ENCODE data around the gene RAP2A. TPM values are rescaled to one million over a fixed set of nuclear protein-coding genes. Genes with fewer than 3 reads are reported as not detected.
A peak's percentile ranks its signal among the peaks of the same experiment; 100 is the strongest.

The RAP2A gene
- total and polyA plus RNA-seq, 4 donors: 7.5 to 46.0 (median 23.7) TPM

GRCh38 chr13:97495678-97496077 lies 61.7 kb downstream of the RAP2A start:
- WGBS, 2 donors: 83 to 88% methylated on average over 8 of the region's 8 CpGs
- no peaks in the 10 kb centered on the region for H3K36me3 ChIP-seq (ENCODE audit: control insufficient read depth in 4 of 4, insufficient read depth in 4 of 4, low read length in 4 of 4)
- no peaks in the 10 kb centered on the region for H3K27me3 ChIP-seq (ENCODE audit: control insufficient read depth in 3 of 3, insufficient read depth in 3 of 3, low read length in 2 of 3)
- H3K27ac ChIP-seq (ENCODE audit: low read depth in 1 of 2, low read length in 1 of 2): no peak overlapping the region
- peaks cover 0 to 5% (median 0%) of the 10 kb centered on the region in 5 donors for H3K4me1 ChIP-seq (ENCODE audit: control insufficient read depth in 5 of 5, insufficient read depth in 5 of 5, low read length in 5 of 5)
- no peak overlapping the region for H3K4me3 ChIP-seq
- peaks cover 0 to 4% (median under 1%) of the 10 kb centered on the region in 4 donors for H3K9me3 ChIP-seq (ENCODE audit: control insufficient read depth in 4 of 4, insufficient read depth in 3 of 4, low read length in 3 of 4)
- no peak for DNase-seq
- no peak for TF ChIP-seq CTCF (IDR thresholded peaks at IDR 0.05; ENCODE audit: control extremely low read depth, extremely low read depth)
- ATAC-seq (ENCODE audit: insufficient read depth, low FRiP score): no peak
- no peak overlapping the region for H3K9ac ChIP-seq (ENCODE audit: insufficient read depth in 1 of 2, low read length in 2 of 2)

- ATAC-seq (ENCODE audit: insufficient read depth, low FRiP score): no peak
- no peak overlapping the region for H3K27ac ChIP-seq (ENCODE audit: low read depth in 1 of 2, low read length in 1 of 2)
- H3K36me3 ChIP-seq (ENCODE audit: control insufficient read depth in 4 of 4, insufficient read depth in 4 of 4, low read length in 4 of 4): no peaks in the 10 kb centered on the region
- peaks cover 0 to 5% (median 0%) of the 10 kb centered on the region in 5 donors for H3K4me1 ChIP-seq (ENCODE audit: control insufficient read depth in 5 of 5, insufficient read depth in 5 of 5, low read length in 5 of 5)
- H3K9ac ChIP-seq (ENCODE audit: insufficient read depth in 1 of 2, low read length in 2 of 2): no peak overlapping the region
- 87 to 89% methylated on average over 2 of the region's 2 CpGs for WGBS, 2 donors
- H3K9me3 ChIP-seq (ENCODE audit: control insufficient read depth in 4 of 4, insufficient read depth in 3 of 4, low read length in 3 of 4): peaks cover 0 to 2% (median under 1%) of the 10 kb centered on the region in 4 donors
- H3K4me3 ChIP-seq: no peak overlapping the region
- H3K27me3 ChIP-seq (ENCODE audit: control insufficient read depth in 3 of 3, insufficient read depth in 3 of 3, low read length in 2 of 3): no peaks in the 10 kb centered on the region
- TF ChIP-seq CTCF (IDR thresholded peaks at IDR 0.05; ENCODE audit: control extremely low read depth, extremely low read depth): no peak
- peak in 1 of 3 donors; percentile 60 for DNase-seq
Measured at GRCh38 chr13:97496511-97496910, 62.5 kb downstream of the RAP2A start.

GRCh38 chr13:97497400-97497799 lies 63.4 kb downstream of the RAP2A start:
- DNase-seq (no peak), ATAC-seq (ENCODE audit: insufficient read depth, low FRiP score) (no peak)
- peaks cover 0 to 11% (median under 1%) of the 10 kb centered on the region in 5 donors for H3K4me1 ChIP-seq (ENCODE audit: control insufficient read depth in 5 of 5, insufficient read depth in 5 of 5, low read length in 5 of 5)
- 68 to 80% methylated on average over 3 of the region's 3 CpGs for WGBS, 2 donors
- no peak overlapping the region for H3K27ac ChIP-seq (ENCODE audit: low read depth in 1 of 2, low read length in 1 of 2)
- TF ChIP-seq CTCF (IDR thresholded peaks at IDR 0.05; ENCODE audit: control extremely low read depth, extremely low read depth): no peak
- H3K27me3 ChIP-seq (ENCODE audit: control insufficient read depth in 3 of 3, insufficient read depth in 3 of 3, low read length in 2 of 3): no peaks in the 10 kb centered on the region
- no peak overlapping the region for H3K9ac ChIP-seq (ENCODE audit: insufficient read depth in 1 of 2, low read length in 2 of 2)
- peaks cover 0 to 2% (median 0%) of the 10 kb centered on the region in 4 donors for H3K9me3 ChIP-seq (ENCODE audit: control insufficient read depth in 4 of 4, insufficient read depth in 3 of 4, low read length in 3 of 4)
- no peaks in the 10 kb centered on the region for H3K36me3 ChIP-seq (ENCODE audit: control insufficient read depth in 4 of 4, insufficient read depth in 4 of 4, low read length in 4 of 4)
- no peak overlapping the region for H3K4me3 ChIP-seq

- 67 to 81% methylated on average over 1 of the region's 1 CpG for WGBS, 2 donors
- TF ChIP-seq CTCF (IDR thresholded peaks at IDR 0.05; ENCODE audit: control extremely low read depth, extremely low read depth): no peak
- ATAC-seq (ENCODE audit: insufficient read depth, low FRiP score): no peak
- Histone ChIP-seq H3K4me3 (no peak overlapping the region), H3K4me1 (ENCODE audit: control insufficient read depth in 5 of 5, insufficient read depth in 5 of 5, low read length in 5 of 5) (peaks cover 0 to 21% (median 7%) of the 10 kb centered on the region in 5 donors), H3K27me3 (ENCODE audit: control insufficient read depth in 3 of 3, insufficient read depth in 3 of 3, low read length in 2 of 3) (no peaks in the 10 kb centered on the region), H3K9me3 (ENCODE audit: control insufficient read depth in 4 of 4, insufficient read depth in 3 of 4, low read length in 3 of 4) (no peaks in the 10 kb centered on the region), H3K9ac (ENCODE audit: insufficient read depth in 1 of 2, low read length in 2 of 2) (no peak overlapping the region), H3K27ac (ENCODE audit: low read depth in 1 of 2, low read length in 1 of 2) (no peak overlapping the region), H3K36me3 (ENCODE audit: control insufficient read depth in 4 of 4, insufficient read depth in 4 of 4, low read length in 4 of 4) (no peaks in the 10 kb centered on the region)
- no peak for DNase-seq
Measured at GRCh38 chr13:97498419-97498818, 64.5 kb downstream of the RAP2A start.
